SHP77 treated with DMSO at 0.1 percent for 48 hours (cell line): ENCODE results near the gene RPL36AL.

Experiments used
- DNase-seq: peaks from one replicate; lab custom pipeline; 2025; lab: John Stamatoyannopoulos, UW

The RPL36AL gene

DNA sequence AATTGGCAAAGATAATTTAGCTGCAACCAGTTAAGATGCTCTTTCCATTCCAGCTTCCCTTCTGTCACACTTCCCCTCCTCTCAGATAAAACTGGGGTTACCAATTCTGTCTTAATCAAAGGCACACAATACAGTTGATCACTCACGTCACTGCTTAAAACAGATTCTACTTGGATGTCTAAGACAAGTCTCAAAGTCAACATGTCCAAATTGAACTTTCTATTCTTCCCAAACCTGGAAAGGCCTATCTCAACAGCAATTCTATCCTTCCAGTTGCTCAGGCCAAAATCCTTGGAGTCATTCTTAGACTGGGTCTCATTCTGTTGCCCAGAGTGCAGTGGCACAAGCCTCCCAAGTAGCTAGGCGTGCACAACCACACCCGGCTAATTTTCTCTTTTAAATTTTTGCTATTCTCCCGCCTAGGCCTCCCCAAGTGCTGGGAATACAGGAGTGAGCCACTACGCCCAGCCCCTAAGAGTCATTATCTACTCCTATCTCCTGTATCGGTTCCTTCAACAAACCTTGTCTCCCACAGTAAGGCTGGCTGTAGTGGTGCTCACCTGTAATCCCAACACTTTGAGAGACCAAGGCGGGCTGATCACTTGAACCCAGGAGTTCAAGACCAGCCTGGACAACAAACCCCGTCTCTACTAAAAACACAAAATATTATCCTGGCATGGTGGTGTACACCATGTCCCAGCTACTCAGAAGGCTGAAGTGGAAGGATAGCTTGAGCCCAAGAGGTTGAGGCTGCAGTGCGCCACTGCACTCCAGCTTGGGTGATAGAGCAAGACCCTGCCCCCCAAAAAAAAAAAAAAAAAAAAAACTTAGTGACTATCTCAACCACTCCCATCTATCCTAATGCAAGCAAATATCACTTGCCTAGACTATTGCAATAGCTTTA, 39.0 kb downstream of the RPL36AL start:
- no peak for DNase-seq

DNA sequence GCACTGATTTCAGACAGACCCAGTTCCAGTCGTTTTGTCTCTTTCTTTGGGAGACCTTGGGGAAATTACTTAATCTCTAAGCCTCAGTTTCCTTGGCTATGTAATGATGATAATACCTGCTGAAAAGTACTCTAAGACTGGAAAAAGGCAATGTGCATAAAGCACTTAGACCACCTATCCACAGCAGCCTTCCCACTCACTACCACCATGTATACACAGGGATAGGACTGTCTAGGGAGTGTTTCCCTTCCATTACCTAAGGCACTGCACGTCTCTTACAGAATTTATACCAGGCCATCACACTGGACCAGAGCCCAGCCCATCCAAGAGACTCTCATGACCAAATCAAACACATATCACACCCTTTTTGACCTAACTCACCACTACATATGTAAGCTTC, 40.6 kb downstream of the RPL36AL start:
- DNase-seq, result no peak

DNA sequence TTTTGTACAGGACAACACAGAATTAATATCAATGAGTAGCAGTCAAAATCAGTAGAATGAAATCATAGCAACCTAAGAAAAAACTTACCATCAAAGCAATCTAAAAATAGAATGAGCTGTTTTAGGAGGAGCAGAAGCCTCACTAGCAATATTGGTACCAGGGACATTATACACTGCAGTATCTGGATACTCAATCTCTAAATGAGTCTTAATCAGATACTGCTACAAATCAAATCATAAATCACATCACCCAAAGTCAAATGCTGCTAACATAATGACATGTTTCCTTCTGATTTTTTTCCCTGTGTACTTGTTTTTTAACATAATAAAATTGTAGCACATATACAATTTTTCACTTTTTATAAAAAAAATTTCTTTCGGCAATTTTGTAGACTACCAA, 42.3 kb downstream of the RPL36AL start:
- no peak for DNase-seq

DNA sequence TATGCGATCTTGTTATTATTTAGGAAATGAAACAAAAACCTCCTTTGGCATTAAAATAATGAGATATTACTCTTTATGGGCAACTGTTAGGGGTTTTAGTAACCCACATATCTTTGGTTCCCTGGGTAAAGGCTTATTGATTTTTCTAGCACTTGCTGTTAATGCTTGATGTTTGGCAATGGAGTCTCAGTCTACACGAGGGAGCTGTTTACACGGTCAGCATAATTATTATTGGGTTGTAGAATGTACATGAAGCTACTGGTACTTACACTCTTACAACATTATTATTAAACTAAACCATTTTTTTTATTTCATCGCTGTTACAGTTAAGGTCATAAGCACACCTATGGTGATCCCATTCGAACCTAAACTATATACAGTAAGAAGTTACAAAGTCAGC, 46.4 kb downstream of the RPL36AL start:
- no peak for DNase-seq

GRCh38 chr14:49569281-49569680, 51.1 kb downstream of the RPL36AL start:
- no peak for DNase-seq
